CD14-positive monocyte (primary cell): ENCODE measurements around the gene SPPL3. TPM values are rescaled to one million over a fixed set of nuclear protein-coding genes. Genes with fewer than 3 reads are reported as not detected.
A peak's percentile ranks its signal among the peaks of the same experiment; 100 is the strongest.
"Not testable (repeated sequence)": the region's sequence is repeated elsewhere in the genome, so short reads cannot be mapped to it uniquely, and the experiment has no call there.

Experiments used
- DNase-seq, 3 donors: peaks; one replicate each; pipeline ENCODE4 v3.0.0-alpha.2; 2011 to 2022
- H2AFZ ChIP-seq: 2 replicates; pipeline ENCODE4 v1.6.0; 2012; ENCODE audit warnings: mild to moderate bottlenecking, low read depth, low read length, inconsistent platforms; ENCODE audit not compliant: insufficient read depth, poor library complexity, severe bottlenecking
- H3K27ac ChIP-seq, 2 donors: 1 replicate in 1 of 2; 2 replicates in 1 of 2; pipeline ENCODE4 v1.5.1; 2012 to 2013; ENCODE audit warnings: low read length in 2 of 2, control low read depth in 1 of 2, inconsistent platforms in 1 of 2, low read depth in 1 of 2, mild to moderate bottlenecking in 1 of 2
- H3K27me3 ChIP-seq, 2 donors: one replicate each; pipeline versions ENCODE4 v1.6.0 to v1.6.1; 2011 to 2013; ENCODE audit warnings: low read length in 2 of 2; ENCODE audit not compliant: control insufficient read depth in 2 of 2, insufficient read depth in 2 of 2
- H3K36me3 ChIP-seq, 2 donors: replicated peaks in 1 of 2; 1 replicate in 1 of 2; 2 replicates in 1 of 2; pipeline versions ENCODE4 v1.5.1 to v1.6.1; 2012 to 2013; ENCODE audit warnings: low read length in 2 of 2, control low read depth in 1 of 2, inconsistent platforms in 1 of 2, mild to moderate bottlenecking in 1 of 2; ENCODE audit not compliant: insufficient read depth in 2 of 2, control insufficient read depth in 1 of 2
- H3K4me1 ChIP-seq, 2 donors: 1 replicate in 1 of 2; 2 replicates in 1 of 2; pipeline versions ENCODE4 v1.5.1 to v1.6.1; 2012 to 2013; ENCODE audit warnings: low read length in 2 of 2, control low read depth in 1 of 2, inconsistent platforms in 1 of 2, mild to moderate bottlenecking in 1 of 2, moderate library complexity in 1 of 2; ENCODE audit not compliant: insufficient read depth in 2 of 2, control insufficient read depth in 1 of 2
- H3K4me2 ChIP-seq: replicated peaks from 2 replicates; pipeline ENCODE3; 2012; ENCODE audit warnings: low read length, moderate library complexity, mild to moderate bottlenecking; ENCODE audit not compliant: poor library complexity, severe bottlenecking; ENCODE audit errors: extremely low read depth
- H3K4me3 ChIP-seq, 3 experiments: fragments of 200-600 bp in 1 of 3; sonication (generic) in 1 of 3; replicated peaks in 1 of 3; 1 replicate in 2 of 3; 2 replicates in 1 of 3; pipeline ENCODE4 v1.5.1; 2011 to 2013; ENCODE audit warnings: low read length in 3 of 3, mild to moderate bottlenecking in 3 of 3, control low read depth in 2 of 3, low read depth in 2 of 3, inconsistent platforms in 1 of 3, moderate library complexity in 1 of 3
- H3K79me2 ChIP-seq: 2 replicates; pipeline ENCODE4 v1.6.0; 2012; ENCODE audit warnings: mild to moderate bottlenecking, control low read depth, inconsistent platforms, low read length, moderate library complexity; ENCODE audit not compliant: insufficient read depth
- H3K9ac ChIP-seq: 2 replicates; pipeline ENCODE4 v1.6.0; 2017; ENCODE audit warnings: low read length, mild to moderate bottlenecking; ENCODE audit not compliant: insufficient read depth, poor library complexity, severe bottlenecking
- H3K9me3 ChIP-seq, 2 donors: replicated peaks in 1 of 2; 1 replicate in 1 of 2; 2 replicates in 1 of 2; pipeline versions ENCODE4 v1.5.1 to v1.6.1; 2012 to 2013; ENCODE audit warnings: low read length in 2 of 2, control low read depth in 1 of 2; ENCODE audit not compliant: control insufficient read depth in 1 of 2, insufficient read depth in 1 of 2
- H4K20me1 ChIP-seq: 2 replicates; pipeline ENCODE4 v1.6.0; 2012; ENCODE audit warnings: mild to moderate bottlenecking, low read length, control low read depth, moderate library complexity; ENCODE audit not compliant: insufficient read depth
- H3K27ac Mint-ChIP-seq, 7 donors: one replicate each; pipeline ENCODE4 v1.8.0; 2020; ENCODE audit warnings: mild to moderate bottlenecking in 7 of 7, mixed read lengths in 7 of 7, moderate library complexity in 6 of 7, inconsistent platforms in 2 of 7
- H3K27me3 Mint-ChIP-seq, 3 donors: one replicate each; pipeline ENCODE4 v1.8.0; 2021 to 2022; ENCODE audit warnings: low read depth in 3 of 3, mild to moderate bottlenecking in 3 of 3, mixed read lengths in 3 of 3, moderate library complexity in 3 of 3, inconsistent platforms in 1 of 3
- H3K36me3 Mint-ChIP-seq, 2 donors: one replicate each; pipeline ENCODE4 v1.8.0; 2020; ENCODE audit warnings: mixed read lengths in 2 of 2, inconsistent platforms in 1 of 2, mild to moderate bottlenecking in 1 of 2
- H3K4me1 Mint-ChIP-seq: one replicate; pipeline ENCODE4 v1.8.0; 2020; ENCODE audit warnings: mild to moderate bottlenecking, mixed read lengths
- H3K4me3 Mint-ChIP-seq, 2 donors: one replicate each; pipeline ENCODE4 v1.8.0; 2020; ENCODE audit warnings: mild to moderate bottlenecking in 2 of 2, mixed read lengths in 2 of 2, moderate library complexity in 1 of 2
- H3K9me3 Mint-ChIP-seq, 7 donors: one replicate each; pipeline ENCODE4 v1.8.0; 2020 to 2022; ENCODE audit warnings: mixed read lengths in 7 of 7, mild to moderate bottlenecking in 6 of 7, moderate library complexity in 6 of 7, inconsistent platforms in 2 of 7
- WGBS: methylation state at CpG from one replicate; pipeline ENCODE4 v1.1.5; 2013; ENCODE audit warnings: missing lambda C conversion rate; ENCODE audit not compliant: insufficient coverage; 5-methylcytosine and 5-hydroxymethylcytosine counted together
- intact Hi-C, 2 donors: fragments of 100-400 bp; cut with micrococcal nuclease; formaldehyde crosslinking; loops; one replicate each; pipeline versions ENCODE4 v1.15.0 to v1.15.1; 2023
- polyA plus RNA-seq, 3 donors: library from polyadenylated mRNA; depleted of rRNA in 1 of 3; unstranded in 2 of 3; stranded (reverse) in 1 of 3; fragments of 300-500 nt in 2 of 3; fragments of >200 nt in 1 of 3; fragmentation: Illumina TruSeq in 2 of 3; gene quantifications; 1 replicate in 2 of 3; 2 replicates in 1 of 3; pipeline ENCODE4 v1.2.3, GENCODE V29; 2012 to 2021
- TF ChIP-seq, protein P1 (sequence below): fragments of 200-600 bp; IDR thresholded peaks from one replicate; pipeline ENCODE4 v1.8.0; 2022; ENCODE audit warnings: antibody characterized with exemption, mild to moderate bottlenecking

SPPL3 gene
- polyA plus RNA-seq, 3 donors, result 14.5 to 18.6 (median 18.5) TPM

DNA sequence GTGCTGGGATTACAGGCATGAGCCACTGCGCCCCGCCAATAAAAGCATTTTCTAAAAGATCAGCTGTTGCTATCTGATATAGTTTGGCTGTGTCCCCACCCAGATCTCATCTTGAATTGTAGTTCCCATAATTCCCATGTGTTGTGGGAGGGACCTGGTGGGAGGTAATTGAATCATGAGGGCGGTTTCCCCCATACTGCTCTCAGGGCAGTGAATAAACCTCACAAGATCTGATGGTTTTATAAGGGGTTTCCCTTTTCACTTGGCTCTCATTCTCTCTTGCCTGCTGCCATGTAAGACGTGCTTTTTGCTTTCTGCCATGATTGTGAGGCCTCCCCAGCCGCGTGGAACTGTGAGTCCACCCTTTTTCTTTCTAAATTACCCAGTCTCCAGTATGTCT lies 41.4 kb upstream of the SPPL3 start:
- H2AFZ ChIP-seq, H3K36me3 ChIP-seq, H3K27me3 ChIP-seq, H3K27ac ChIP-seq, H3K9me3 Mint-ChIP-seq, H3K4me2 ChIP-seq, H3K4me3 ChIP-seq, H3K27me3 Mint-ChIP-seq, H3K9ac ChIP-seq, intact Hi-C loops, DNase-seq, H3K4me3 Mint-ChIP-seq, H3K9me3 ChIP-seq, H4K20me1 ChIP-seq, H3K36me3 Mint-ChIP-seq, H3K79me2 ChIP-seq: not testable (repeated sequence)
- H3K4me1 ChIP-seq, result peaks cover 17 to 22% of the 10 kb centered on the region in 2 donors
- WGBS, result no CpG with 5 or more reads among the region's 6 CpGs
- peaks cover 27% of the 10 kb centered on the region for H3K4me1 Mint-ChIP-seq
- H3K27ac Mint-ChIP-seq, result peak overlapping the region in 1 of 7 donors; percentile 23

- H3K27me3 ChIP-seq, result no peaks in the 10 kb centered on the region
- peak; percentile 42 to 74 (median 57) for DNase-seq
- peak overlapping the region in 2 of 7 donors; percentile 54 to 55 for H3K27ac Mint-ChIP-seq
- peaks cover 35% of the 10 kb centered on the region for H3K4me1 Mint-ChIP-seq
- H3K4me2 ChIP-seq, result no peak overlapping the region
- H3K4me3 Mint-ChIP-seq, result no peak overlapping the region
- peaks cover 25 to 29% of the 10 kb centered on the region in 2 donors for H3K4me1 ChIP-seq
- H4K20me1 ChIP-seq, result no peaks in the 10 kb centered on the region
- no peak overlapping the region for H3K4me3 ChIP-seq
- H3K79me2 ChIP-seq, result no peaks in the 10 kb centered on the region
- no peak overlapping the region for H3K27ac ChIP-seq
- no peaks in the 10 kb centered on the region for H3K36me3 Mint-ChIP-seq
- no peak overlapping the region for H3K9ac ChIP-seq
- intact Hi-C loops, result no loop called here
- H2AFZ ChIP-seq, result no peak overlapping the region
- no peaks in the 10 kb centered on the region for H3K36me3 ChIP-seq
- TF ChIP-seq, protein P1, sequence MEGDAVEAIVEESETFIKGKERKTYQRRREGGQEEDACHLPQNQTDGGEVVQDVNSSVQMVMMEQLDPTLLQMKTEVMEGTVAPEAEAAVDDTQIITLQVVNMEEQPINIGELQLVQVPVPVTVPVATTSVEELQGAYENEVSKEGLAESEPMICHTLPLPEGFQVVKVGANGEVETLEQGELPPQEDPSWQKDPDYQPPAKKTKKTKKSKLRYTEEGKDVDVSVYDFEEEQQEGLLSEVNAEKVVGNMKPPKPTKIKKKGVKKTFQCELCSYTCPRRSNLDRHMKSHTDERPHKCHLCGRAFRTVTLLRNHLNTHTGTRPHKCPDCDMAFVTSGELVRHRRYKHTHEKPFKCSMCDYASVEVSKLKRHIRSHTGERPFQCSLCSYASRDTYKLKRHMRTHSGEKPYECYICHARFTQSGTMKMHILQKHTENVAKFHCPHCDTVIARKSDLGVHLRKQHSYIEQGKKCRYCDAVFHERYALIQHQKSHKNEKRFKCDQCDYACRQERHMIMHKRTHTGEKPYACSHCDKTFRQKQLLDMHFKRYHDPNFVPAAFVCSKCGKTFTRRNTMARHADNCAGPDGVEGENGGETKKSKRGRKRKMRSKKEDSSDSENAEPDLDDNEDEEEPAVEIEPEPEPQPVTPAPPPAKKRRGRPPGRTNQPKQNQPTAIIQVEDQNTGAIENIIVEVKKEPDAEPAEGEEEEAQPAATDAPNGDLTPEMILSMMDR, result peak; percentile 87
- H3K9me3 ChIP-seq, result no peaks in the 10 kb centered on the region
- 60% methylated on average over 2 of the region's 9 CpGs for WGBS
- H3K27me3 Mint-ChIP-seq, result peaks cover 0 to 2% (median 0%) of the 10 kb centered on the region in 3 donors
- H3K9me3 Mint-ChIP-seq, result peaks cover 0 to under 1% (median 0%) of the 10 kb centered on the region in 7 donors
Observed at GRCh38 chr12:120944645-120945217, 40.6 kb upstream of the SPPL3 start.
